IPS DF 19.7 (cell line): ENCODE measurements around the gene AQP1.
A peak's percentile ranks its signal among the peaks of the same experiment; 100 is the strongest.

Experiments
- DNase-seq: peaks from one replicate; pipeline ENCODE4 v3.0.0-alpha.2; 2013; ENCODE audit warnings: low read depth, low spot score

AQP1 gene

DNA sequence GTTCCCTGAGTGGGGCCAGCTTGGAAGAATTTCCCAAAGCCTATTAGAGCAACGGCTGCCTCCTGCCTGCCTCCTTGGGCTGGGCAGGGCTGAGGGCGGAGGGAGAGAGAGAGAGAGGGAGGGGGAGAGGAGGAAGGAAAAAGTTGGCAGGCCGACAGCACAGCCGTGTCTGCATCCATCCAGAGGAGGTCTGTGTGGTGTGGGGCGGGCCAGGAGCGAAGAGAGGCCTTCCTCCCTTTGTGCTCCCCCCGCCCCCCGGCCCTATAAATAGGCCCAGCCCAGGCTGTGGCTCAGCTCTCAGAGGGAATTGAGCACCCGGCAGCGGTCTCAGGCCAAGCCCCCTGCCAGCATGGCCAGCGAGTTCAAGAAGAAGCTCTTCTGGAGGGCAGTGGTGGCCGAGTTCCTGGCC, at the start of gene AQP1:
TSS of gene AQP1 (plus strand) at position 293 of the 409 bp plus-strand sequence. CDS start at position 350, 57 bp downstream.
- no peak for DNase-seq

DNA sequence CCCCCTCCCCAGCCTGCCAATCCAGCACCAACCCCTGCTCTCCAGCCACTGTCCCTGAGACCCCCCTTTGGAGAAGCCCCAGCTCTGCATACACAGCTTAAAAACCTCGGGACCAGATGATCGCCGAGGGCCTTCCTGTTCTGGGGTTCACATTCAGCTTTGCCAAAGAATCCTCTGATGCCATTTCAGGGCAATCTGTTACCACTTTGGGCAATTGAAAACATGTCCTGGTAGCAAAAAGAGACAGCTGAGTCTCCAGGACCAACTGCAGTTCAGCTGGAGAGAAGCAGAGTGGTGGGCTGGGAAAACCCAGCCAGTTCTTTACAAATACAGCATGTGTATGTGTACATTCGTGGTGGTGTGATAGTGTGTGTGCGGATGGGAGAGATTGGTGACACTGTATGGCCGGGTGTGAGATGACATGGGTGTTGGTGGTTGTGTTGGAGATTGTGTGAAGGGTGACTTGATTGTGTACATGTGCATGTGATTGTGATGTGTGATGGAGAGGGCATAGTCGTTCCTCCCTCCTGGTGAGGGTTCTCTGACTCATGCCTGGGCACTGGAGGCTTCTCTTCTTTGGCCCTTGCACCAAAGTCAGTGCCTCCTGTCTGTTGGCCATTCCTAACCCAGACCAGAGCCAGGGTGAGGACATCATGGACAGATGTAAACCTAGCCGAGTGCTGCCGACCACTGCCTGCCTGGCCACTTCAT, 48.5 kb upstream of the AQP1 start:
- no peak for DNase-seq

DNA sequence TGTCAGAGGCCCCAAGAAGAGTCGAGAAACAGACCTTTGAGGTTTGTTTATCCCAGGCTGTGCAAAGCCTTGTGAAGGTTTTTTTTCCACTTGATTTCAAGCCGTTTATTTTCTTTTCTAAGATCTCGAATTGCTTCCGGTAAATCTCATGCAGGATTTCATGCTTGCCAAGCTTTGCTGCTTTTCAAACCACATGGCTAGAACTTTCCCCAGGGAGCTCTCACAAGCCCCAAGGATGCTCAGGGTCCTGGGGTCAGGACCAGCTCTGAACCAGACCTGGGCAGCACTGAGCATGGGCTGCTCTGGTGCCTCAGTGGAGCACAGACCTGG, 48.0 kb upstream of the AQP1 start:
- DNase-seq, result no peak

DNA sequence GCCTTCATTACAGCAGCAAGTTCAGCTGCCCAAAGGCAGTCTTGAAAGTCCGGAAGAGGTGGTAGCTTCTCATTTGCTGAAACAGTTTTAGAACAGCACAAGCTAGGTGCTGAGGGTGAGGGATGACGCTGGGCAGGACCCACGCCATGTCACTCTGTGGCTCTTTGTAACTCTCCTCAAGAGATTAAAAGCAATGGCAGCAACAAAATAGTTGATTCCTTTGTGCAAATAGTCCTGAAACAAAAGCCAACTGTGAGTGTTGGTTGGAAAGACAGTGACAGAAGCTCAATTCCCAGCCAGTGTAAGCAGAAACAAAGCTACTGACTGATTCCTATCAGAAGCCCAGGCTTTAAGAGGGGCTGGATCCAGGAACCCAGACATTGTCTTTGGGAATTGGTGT, 47.6 kb upstream of the AQP1 start:
- DNase-seq, result no peak

DNA sequence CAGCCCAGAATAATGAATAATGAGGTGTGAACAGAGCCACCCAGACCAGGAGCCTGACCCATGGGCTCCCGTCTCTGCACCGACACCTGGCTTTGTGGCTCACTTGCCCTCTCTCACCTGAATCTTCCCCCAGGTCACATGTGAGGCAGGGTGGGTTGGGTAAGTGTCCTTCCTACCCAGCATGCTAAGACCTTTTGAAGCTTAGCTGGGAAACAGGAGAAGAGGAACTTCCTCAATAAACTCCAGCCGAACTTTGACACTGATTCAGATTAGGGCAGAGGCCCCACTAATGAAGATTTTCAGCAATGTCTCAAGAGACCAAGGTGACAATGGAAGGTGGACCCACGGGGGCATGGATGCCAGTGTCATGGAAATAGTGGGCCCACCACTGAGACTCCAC, 46.6 kb upstream of the AQP1 start:
- DNase-seq, result no peak

DNA sequence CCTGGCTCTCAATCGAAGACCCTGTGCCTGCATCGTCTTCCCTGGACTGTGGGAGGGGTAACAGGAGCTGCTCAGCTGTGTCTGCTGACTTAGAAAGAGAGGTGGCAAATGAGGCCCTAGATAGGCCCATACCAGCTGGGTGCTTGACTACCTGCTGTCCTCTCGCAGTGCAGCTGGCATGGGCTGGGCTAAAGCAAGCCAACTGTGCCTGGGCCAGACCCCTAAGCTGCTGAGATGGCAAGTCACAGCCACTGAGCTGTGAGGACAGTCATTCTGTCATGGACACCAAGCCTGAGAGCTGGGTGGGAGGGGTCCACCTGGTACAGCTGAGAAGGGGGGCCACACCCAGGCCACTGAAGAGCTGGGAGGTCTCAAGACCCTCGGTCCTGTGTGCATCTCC, 45.8 kb upstream of the AQP1 start:
- no peak for DNase-seq

DNA sequence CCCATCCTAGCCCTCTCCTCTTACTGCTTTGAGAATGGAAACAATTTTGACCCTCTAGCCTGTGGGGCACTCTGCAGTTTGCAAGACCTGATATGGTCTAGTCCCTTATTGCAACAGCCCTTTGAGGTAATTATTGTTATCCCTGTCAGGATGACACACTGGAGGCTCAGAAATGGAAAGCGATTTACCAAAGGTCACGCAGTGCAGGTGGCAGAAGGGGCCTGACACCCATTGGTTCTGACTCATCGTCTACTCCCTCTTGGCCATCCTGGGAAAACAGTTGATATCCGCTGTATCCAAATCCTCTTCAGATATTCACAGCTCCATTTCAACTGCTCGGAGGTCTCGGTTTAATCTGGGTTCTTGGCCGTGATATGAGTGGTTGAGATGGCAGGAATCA, 44.7 kb upstream of the AQP1 start:
- no peak for DNase-seq

DNA sequence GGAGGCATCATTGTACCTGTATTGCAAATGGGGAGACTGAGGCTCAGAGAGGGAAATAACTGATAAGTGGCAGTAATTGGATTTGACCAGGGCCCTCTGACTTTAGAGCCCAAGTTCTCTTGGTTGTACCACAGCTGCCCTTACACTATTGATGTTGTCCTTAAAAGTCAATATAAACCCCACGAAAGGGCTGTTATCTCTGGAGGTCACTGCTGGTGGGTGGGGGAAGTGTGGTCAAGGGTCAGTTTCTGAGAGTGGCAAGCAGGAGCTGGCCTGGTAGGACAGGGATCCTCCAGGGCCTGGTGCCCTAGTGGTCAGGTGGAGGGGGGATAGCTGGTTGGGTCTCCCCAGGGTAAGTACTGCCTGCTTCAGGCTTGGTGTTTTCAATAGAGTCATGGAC, 44.2 kb upstream of the AQP1 start:
- DNase-seq, result no peak

DNA sequence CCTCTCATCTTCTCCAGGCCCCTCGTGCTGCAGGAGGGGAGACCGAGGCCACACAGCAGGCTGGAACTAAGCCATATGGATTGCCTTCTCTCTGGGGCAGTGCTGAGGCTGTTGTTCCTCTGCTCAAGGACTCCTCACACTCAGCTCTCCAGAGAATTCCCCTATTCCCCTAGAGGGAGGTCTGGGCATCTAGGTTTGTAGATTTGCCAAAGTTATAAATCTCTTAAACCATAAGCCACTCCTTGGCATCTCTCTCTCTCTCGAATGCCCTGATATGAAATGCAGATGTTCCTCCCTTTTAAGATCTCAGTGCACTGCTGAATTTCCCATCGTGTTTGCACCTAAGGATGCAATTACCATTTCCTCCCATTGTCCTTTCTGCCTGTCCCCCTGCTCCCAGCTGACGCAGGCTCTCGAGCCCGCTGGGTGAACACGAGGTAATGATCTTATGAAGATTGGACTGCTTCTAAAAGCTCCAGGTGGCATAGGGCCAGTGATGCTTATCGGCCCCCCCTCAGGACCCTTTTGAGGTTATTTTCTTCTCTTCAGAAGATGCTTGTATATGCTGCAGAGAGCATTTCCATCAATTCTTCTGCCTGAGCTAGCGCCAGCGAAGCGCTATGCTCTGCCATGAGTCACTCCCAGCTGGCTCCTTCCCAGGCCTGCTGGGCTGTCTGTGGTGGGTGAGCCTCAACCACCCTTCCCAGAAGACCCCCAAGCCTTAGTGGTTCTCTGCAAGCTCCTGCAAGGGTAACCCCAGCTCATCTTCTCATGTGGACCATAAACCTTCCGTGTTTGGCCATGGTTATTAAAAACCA, 41.6 kb upstream of the AQP1 start:
- DNase-seq, result no peak

DNA sequence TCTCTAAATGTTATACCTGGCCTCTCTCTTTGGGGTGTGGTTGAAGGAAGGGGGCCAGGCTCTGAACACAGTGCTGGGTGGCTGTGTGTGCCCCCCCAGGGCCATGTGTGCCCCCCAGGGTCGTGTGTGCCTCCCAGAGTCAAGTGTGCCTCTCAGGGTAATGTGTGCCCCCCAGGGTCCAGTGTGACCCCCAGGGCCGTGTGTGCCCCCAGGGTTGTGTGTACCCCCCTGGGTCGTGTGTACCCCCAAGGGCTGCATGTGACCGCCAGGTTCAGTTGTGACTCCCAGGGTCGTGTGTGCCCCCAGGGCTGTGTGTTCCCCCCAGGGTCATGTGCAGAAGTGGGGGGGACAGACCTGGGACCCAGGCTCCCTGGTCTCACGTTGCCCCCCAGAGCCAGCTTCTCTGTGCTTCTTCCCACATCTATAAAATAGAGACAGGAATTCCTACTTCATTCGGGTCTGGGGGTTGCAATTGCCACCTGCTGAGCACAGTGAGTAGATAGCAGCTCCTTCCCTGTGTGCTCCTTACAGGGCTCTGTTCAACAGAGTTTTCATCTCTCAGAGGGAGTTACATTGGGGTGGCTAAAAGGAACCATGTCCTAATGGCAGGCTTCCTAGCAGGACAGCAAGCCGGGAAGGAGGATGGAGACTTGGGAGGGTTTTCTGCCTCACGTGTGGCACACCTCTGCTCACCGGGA, 40.7 kb upstream of the AQP1 start:
- DNase-seq, result no peak

DNA sequence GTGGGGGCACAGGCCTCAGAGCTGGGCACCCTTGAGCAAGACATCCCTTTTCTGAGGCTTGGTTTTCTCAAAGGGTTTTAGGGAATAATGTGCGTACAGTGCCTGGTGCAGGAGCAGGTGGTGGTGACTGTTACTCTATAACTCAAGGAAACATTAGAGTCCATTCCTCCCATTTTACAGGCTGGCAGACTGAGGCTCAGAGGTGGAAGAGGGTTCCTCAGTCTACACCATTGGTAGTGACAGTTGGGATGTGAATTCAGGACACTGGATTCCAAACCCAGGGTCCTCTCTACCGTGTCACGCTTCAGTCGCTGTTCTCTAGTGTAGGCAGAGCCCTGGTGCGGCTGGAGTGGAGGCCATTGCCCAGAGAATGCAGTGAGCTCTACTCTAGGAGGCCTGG, 40.0 kb upstream of the AQP1 start:
- DNase-seq, result no peak

DNA sequence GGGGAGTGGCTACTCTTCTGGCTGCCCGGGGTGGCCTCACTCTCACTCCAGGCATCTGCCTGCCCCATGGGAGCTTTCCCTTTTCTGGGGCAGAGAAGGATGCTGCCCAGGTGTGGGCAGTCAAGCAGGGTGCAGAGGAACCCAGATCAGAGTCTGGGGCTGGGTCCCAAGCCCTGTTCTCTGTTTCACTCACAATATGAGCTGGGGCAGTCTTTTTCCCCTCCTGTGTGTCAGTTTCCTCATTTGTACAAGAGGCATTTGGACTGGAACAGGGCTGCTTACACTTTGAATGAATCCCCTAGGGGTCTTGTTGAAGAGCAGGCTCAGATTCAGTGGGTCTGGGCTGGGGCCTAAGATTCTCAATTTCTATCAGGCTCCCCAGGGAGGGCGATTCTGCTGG, 38.4 kb upstream of the AQP1 start:
- DNase-seq, result no peak

DNA sequence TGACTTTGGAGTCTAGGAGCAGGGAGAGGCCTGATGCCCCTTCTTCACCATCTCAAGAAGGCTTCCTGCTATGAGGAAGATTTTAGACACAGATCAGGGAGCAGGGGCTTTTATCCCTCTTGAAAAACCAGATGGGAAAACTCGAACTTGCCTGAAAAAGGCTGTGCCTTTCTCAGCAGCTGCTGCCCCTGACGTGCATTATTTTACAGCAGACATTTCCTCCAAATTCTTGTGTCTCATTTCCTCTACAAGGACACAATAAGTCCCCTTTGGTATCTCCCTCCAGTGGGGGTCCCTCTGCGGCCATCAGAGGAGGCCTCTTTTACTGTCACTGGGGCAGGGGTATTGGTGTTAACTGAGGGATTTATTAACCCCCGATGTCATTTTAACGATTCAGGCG, 38.0 kb upstream of the AQP1 start:
- no peak for DNase-seq

DNA sequence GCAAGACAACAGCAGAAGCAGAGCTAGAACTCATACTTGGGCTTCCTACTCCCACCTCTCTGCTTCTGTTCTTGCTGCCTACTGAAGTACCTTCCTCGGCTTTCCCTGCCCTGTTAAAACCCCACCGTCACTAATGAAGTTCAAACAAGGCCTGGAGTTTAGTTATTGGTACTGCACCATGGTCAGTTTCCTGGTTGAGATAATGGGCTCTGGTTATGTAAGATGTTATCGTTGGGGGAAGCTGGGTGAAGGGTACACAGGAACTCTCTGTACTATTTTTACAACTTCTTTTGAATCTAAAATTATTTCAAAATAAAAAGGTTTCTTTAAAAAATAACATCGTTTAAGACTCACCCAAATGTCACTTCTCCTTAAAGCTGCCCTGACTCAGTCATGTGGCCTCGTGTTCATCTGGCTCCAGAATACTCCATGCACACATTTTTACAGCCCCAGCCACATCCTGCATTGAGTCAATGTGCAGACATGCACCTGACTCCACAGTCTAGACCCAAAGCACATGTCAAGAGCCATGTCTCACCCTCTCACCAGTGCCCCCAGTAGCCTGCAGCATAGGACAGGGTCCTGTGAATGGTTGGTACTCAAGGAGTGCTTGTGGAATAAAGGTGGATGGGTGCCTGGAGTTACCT, 36.9 kb upstream of the AQP1 start:
- no peak for DNase-seq

DNA sequence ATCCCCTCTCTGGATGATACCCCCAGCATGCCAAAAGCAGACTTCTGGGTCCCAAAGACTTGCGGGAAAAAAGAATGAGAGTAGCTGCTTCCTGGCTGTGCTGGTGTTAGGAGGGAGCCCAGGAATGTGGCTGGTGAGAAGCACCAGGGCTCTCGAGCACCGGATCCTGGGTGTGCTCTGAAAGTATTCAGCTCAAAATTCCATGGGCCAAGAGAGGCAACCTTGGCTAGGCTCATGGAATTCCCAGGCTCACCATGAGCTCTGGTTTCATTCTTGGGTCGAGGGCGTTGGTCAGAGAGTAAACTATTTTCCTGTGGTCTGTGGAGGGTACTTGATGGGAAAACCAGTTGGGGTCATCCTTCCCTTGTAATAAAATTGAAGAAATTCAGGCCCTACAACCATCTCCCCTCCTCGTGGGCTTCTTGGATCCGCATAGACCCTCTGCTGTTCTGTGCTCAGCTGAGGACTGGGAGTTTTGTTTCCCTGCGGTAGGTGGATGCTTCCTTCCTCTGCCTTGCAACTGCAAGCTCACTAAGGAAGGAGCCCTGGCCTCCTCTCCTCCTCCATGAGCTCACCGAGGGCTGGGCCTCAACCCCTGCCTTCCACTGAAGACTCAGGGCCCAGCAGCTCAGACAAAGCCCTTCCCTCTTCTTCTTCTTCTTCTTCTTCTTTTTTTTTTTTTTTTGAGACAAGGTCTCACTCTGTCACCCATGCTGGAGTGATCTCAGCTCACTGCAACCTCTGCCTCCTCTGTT, 34.5 kb upstream of the AQP1 start:
- DNase-seq, result peak; percentile 45

DNA sequence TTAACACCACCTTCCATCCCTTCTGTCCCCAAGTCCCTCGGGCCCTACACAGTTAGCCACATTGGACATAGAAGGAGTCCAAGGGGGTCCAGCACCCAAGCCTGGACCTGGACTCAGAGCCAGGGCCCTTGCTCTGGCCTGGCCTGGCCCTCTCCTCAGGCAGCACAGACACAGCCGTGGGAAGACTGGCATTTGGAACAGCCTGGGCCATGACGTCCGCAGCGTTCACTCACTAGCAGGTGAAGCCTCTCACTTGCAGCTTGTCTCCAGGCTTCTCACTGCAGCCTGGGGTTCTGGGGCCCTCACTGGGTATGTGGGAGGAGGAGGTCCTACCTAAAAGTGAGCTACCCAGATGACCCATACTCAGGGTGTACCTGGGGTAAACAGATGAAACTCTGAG, 33.7 kb upstream of the AQP1 start:
- no peak for DNase-seq

DNA sequence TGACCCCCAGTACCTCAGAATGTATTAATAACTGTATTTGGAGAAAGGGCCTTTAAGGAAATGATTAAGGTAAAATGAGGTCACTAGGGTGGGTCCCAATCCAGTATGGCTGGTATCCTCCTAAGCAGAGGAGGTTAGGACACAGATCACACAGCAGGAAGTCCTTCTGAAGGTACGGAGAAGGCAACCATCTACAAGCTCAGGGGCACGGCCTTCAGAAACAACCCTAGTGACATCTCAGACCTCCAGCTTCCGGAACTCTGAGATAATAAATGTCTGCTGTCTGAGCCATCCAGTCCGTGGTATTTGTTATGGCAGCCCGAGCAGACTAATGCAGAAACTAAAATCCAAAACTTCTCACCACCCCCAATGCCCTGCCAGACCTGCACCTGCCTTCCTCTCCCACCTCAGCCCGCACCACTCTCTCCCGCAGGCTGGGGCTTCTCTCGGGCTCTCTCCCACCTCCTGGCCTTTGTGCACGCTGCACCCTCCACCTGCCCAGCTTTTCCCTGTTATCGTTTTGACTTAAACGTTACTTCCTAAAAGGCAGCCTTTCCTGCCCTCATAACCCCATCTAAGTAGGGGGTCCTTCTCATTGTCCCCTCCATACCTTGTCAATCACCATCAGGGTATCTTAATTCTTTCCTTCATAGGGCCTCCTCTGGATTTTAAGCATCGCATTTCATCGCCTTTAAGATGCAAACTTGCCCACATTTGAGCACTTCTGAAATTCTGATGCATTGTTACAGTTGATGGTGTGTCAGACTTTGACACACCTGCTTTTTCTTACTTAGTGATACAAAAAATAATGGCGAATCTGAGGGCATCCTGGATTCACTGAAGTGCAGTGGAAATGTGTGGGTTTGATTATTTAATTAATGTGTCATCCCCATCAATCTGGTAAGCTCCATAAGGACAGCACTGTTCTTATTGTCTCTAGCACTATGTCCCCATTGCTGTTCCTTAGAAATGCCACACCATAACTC, 32.2 kb upstream of the AQP1 start:
- no peak for DNase-seq

DNA sequence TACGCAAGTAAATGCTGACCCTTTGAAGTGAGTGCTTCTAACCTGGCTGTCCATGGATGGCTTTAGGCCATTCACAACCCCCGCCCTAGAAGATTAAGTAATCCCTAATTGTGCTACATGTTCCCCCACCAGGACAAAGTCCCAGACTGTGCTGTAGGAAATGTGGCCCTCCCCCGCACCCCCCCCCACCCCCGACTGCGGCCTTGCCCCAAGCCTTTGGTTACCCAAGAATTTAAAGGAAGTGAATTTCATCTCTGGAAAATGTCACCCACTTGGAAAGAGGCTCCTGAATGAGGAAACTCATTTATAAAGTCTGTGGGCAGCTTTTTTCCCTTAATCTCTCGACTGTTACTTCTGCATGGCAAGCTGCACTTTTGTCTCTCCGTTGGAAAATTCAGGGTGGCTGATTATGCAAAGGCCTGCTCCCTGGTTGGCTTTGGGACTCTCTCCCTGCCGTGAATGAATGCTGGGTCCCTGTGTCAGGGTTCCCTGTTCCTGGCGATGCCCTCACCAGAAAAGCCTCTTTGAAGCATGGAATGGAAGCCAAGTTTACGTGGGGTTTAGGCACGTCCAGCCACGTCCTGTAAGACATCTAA, 31.4 kb upstream of the AQP1 start:
- DNase-seq, result no peak

DNA sequence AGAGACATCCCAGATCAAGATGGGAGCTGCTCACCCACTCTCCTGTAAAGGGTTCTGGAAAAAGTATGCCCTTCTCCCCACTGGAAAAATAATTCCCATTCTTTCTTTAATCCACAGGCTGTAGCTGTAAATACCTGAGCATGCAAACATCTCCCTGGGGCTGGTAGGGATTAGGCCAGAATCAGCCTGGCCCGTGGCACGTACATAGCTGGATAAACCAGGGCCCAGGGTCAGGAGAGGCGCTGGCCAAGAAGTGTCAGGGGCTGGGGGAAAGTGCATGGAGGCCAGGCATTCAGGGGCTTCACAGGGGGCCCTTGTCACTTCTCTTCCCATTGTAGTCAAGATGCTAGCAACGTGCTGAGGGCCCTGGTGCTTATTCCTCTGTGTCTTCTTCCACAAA, 30.7 kb upstream of the AQP1 start:
- DNase-seq, result no peak

DNA sequence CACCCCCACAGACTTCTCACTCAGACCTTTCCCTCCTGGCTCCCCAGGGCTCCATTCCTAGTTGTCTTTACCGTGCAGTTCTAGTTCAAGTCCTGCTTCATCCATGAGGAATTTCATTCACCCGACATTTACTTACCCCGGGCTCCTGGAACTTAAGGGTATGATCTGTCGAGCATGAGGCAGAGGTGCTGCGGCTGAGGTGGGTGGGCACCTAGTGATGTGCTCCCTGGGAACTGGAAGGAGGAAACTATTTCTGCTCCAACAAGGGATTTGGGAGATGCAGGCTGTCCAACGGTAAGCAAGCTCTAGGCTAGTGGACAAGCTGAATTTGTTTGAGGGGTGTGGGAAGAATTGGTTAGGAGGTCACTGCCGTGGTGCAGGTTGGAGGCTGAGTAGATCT, 30.2 kb upstream of the AQP1 start:
- DNase-seq, result no peak
